MM.1S (cell line): ENCODE data around the gene ABCA13.

Experiments used
- EZH2phosphoT487 ChIP-seq: fragments of 300-600 bp; sonication (generic); IDR thresholded peaks from 2 replicates; pipeline ENCODE4 v1.6.1; 2018; ENCODE audit warnings: antibody characterized with exemption, low read length
- TF ChIP-seq, protein P1 (sequence below): fragments of 300-600 bp; sonication (generic); IDR thresholded peaks from 2 replicates; pipeline ENCODE4 v1.5.1; 2016; ENCODE audit warnings: antibody characterized with exemption, low read length, mixed read lengths

DNA sequence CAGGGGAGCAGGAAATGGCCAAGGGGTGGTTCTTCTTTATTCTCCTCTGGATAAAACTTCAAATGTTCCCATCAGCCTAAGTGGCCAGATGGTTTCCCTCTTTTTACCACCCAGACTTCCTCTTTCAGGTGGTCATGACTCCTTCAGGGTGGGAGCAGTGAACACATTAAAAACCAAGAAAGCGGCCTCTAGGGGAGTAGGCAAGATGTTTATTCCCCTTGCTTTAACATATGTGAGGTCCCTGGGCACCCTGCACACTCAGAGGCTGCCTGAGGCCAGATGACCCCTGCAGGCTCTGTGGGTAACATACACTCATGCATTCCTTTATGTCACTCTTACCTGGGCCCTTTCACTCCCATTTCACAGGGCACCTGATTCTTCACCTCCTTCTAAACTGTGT, 357.4 kb downstream of the ABCA13 start:
- TF ChIP-seq, protein P1, sequence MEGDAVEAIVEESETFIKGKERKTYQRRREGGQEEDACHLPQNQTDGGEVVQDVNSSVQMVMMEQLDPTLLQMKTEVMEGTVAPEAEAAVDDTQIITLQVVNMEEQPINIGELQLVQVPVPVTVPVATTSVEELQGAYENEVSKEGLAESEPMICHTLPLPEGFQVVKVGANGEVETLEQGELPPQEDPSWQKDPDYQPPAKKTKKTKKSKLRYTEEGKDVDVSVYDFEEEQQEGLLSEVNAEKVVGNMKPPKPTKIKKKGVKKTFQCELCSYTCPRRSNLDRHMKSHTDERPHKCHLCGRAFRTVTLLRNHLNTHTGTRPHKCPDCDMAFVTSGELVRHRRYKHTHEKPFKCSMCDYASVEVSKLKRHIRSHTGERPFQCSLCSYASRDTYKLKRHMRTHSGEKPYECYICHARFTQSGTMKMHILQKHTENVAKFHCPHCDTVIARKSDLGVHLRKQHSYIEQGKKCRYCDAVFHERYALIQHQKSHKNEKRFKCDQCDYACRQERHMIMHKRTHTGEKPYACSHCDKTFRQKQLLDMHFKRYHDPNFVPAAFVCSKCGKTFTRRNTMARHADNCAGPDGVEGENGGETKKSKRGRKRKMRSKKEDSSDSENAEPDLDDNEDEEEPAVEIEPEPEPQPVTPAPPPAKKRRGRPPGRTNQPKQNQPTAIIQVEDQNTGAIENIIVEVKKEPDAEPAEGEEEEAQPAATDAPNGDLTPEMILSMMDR, result no peak
- no peak for TF ChIP-seq EZH2phosphoT487
